ENCODE data around the gene RNF38. TPM values are rescaled to one million over a fixed set of nuclear protein-coding genes. Genes with fewer than 3 reads are reported as not detected.
"Not testable (repeated sequence)": the region's sequence is repeated elsewhere in the genome, so short reads cannot be mapped to it uniquely, and the experiment has no call there.

Gene RNF38
- total RNA-seq, 1 experiment from 2014 or later: 6.8 TPM

GRCh38 chr9:36409076-36409475, 9.0 kb upstream of the RNF38 start:
- DNase-seq (ENCODE audit: extremely low read depth, low read depth): not testable (repeated sequence)

- peak; percentile 50 for DNase-seq (ENCODE audit: extremely low read depth, low read depth)
Measured at GRCh38 chr9:36407122-36407723, 7.2 kb upstream of the RNF38 start.

DNA sequence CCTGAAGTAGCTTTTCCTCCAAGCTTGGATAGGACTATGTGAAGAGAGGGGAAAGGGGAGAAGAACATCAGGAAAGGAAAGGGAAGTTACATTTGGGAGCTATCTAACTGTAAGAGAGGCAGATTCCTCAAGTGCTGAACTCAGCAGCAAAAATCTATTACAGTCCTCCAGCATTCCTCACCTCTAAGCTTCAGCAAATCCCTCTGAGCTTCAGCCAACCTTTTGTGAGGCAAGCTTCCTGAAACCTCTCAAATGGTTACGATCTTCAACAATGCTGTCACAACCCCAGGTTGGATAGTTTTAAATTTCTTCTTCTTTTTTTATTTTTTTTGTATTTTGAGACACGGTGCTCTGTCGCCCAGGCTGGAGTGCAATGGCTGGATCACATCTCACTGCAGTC, 2.5 kb upstream of the RNF38 start:
- DNase-seq (ENCODE audit: extremely low read depth, low read depth): no peak

- DNase-seq (ENCODE audit: extremely low read depth, low read depth): no peak
Measured at GRCh38 chr9:36401897-36402480, 1.9 kb upstream of the RNF38 start.

DNA sequence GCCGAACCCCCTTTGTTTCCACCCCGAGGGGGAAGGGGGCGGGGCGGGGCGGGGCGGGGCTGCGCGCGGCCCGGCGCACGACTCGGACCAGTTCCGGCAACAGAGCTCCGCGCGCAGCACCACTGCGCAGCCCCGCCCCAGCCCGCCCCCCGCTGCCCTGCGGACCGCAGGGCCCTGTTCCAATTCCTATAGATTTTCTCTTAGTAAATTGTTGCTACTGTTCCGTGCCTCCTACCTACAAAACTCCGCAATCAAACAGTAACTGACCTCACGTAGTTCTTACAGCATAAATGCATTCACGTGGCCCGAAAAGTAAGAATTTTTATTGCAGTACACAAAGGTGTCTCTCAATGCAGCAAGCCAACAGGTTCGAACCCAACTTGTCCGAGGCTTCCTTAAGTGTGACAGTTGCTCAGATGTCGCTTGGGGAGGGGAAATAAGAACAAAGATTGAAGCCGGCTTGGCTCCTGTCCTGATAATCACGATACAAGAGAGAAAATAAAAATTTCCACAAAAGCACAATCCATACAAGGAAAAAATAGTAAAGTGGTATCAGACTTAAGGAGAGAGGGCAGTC, 1.2 kb upstream of the RNF38 start:
- peak; percentile 46 for DNase-seq (ENCODE audit: extremely low read depth, low read depth)

GRCh38 chr9:36400332-36401163, 479 bp upstream of the RNF38 start:
- peak; percentile 67 for DNase-seq (ENCODE audit: extremely low read depth, low read depth)

- DNase-seq (ENCODE audit: extremely low read depth, low read depth): no peak
Measured at GRCh38 chr9:36398745-36399144, 1.3 kb downstream of the RNF38 start.

DNA sequence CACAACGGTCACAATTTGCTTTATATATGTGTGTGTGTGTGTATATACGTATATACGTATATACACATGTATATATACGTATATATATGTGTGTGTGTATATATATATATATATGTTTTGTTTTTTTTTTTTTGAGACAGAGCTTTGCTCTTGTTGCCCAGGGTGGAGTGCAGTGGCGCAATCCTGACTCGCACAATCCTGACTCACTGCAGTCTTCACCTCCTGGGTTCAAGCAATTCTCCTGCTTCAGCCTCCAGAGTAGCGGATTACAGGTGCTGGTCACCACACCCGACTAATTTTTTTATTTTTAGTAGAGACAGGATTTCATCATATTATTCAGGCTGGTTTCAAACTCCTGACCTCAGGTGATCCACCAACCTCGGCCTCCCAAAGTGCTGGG, 3.1 kb downstream of the RNF38 start:
- DNase-seq (ENCODE audit: extremely low read depth, low read depth): no peak

GRCh38 chr9:36392489-36392888, 7.6 kb downstream of the RNF38 start:
- DNase-seq (ENCODE audit: extremely low read depth, low read depth): no peak

DNA sequence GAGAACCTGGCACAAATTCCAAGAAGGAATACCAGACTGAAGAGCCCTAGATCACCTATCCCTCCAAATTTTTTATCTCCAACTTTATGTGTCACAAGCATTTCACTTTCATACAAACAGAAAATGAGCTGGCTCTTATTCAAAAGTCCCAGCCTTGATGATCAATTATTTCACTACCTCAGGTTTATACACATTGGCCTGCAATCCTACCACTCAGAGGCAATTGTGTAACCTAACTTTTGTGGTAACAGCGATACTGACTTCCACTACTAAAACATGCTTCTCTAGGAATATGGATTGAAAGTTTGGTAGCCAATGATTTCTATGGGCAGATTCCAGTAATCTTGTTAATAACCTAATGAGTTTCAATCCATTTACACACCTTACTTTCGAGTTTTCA, 10.5 kb downstream of the RNF38 start:
- no peak for DNase-seq (ENCODE audit: extremely low read depth, low read depth)

GRCh38 chr9:36386396-36386965, 13.6 kb downstream of the RNF38 start:
- DNase-seq (ENCODE audit: extremely low read depth, low read depth): not testable (repeated sequence)

- DNase-seq (ENCODE audit: extremely low read depth, low read depth): no peak
Measured at GRCh38 chr9:36382484-36382883, 17.6 kb downstream of the RNF38 start.

GRCh38 chr9:36364577-36364976, 35.5 kb downstream of the RNF38 start:
- DNase-seq (ENCODE audit: extremely low read depth, low read depth): no peak

DNA sequence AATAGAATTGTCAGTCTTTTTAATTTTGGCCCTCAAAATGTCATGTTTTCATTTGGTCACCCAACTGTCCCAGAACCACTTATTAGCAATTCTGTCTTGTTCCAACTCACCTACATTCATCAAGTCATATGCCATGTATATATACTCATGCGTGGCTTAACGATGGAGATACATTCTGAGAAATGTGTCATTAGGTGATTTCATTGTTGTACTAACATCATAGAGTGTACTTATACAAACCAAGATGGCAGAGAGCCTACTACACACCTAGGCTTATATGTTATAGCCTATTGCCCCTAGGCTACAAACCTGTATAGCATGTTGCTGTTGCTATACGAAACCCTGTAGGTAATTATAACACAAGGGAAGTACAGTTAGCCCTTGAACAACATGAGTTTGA, 36.6 kb downstream of the RNF38 start:
- no peak for DNase-seq (ENCODE audit: extremely low read depth, low read depth)

DNA sequence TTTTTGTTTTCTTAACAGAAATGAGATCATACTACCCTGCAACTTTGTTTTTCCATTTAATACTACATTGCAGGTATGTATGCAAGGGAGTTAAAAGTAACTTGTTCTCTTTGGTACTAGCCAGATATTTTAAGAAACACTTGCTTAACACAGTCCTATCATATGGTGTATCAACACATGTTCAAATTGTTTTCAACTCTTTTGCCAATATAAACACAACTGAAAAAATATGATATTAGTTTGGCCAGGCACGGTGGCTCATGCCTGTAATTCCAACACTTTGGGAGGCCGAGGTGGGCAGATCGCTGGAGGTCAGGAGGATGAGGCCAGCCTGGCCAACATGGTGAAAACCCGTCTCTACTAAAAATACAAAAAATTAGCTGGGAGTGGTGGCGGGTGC, 41.6 kb downstream of the RNF38 start:
- DNase-seq (ENCODE audit: extremely low read depth, low read depth): no peak

DNA sequence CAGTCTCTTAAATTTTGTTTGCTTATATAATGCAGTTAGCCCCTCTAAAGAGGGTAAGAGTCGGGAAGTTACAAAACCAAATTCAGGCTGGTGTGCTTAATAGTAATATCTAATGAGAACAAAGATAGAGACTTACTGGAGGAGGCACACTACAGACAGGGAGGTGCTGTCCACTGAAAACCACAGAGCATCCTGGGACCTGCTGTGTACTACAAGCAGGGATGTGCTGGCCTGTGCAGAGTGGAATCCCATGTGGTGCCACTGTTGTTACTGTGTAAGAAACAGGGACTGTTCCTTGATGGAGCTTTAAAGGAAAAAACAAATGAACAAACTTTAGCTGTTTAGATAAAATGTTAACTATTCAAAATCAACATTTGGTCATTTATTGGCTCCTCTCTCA, 42.4 kb downstream of the RNF38 start:
- no peak for DNase-seq (ENCODE audit: extremely low read depth, low read depth)

GRCh38 chr9:36346569-36346968, 53.5 kb downstream of the RNF38 start:
- no peak for DNase-seq (ENCODE audit: extremely low read depth, low read depth)

GRCh38 chr9:36345103-36345846, 54.8 kb downstream of the RNF38 start:
- DNase-seq (ENCODE audit: extremely low read depth, low read depth): no peak

DNA sequence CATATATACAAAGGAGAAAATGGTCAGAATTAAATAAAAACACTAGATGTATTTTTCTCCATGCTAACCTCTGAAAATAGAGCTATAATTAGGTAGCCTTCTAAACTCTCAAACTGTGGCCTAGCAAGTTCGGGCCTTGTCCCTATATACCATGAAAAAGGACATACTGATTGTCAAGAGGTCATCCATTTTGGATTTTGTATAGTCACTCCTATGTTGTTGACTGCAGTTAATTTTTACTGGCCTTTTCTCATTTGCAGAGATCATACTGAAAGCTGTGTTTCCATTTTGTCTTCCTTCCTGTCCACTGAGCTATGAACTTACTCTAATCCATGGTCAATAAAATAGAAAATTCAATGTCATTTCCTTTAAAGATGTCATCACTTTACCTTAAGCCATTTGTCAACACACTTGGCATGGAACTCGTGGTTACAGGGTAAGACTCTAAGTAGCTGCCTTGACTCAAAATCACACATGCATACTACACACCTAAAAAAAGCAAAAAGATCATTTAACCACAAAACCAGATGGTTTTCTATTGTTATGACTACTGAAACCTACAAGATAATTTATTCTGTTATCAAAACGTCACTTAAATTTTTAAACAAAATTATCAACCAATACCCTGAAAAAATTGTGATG, 58.0 kb downstream of the RNF38 start:
- no peak for DNase-seq (ENCODE audit: extremely low read depth, low read depth)

GRCh38 chr9:36337865-36338264, 62.2 kb downstream of the RNF38 start:
- no peak for DNase-seq (ENCODE audit: extremely low read depth, low read depth)
